Rectal smooth muscle tissue (tissue), 1 donor: ENCODE data around the gene SOX1.

ENCODE experiments used
- H3K27ac ChIP-seq: one replicate; pipeline ENCODE4 v1.7.0; 2013; ENCODE audit warnings: low read depth, low read length, inconsistent platforms
- H3K27me3 ChIP-seq: one replicate; pipeline ENCODE4 v1.7.0; 2013; ENCODE audit warnings: low read length; ENCODE audit not compliant: control insufficient read depth, insufficient read depth
- H3K36me3 ChIP-seq: one replicate; pipeline ENCODE4 v1.7.0; 2013; ENCODE audit warnings: low read length; ENCODE audit not compliant: control insufficient read depth, insufficient read depth
- H3K4me1 ChIP-seq: one replicate; pipeline ENCODE4 v1.7.0; 2013; ENCODE audit warnings: low read length; ENCODE audit not compliant: control insufficient read depth, insufficient read depth
- H3K4me3 ChIP-seq: one replicate; pipeline ENCODE4 v1.7.0; 2013; ENCODE audit warnings: low read length
- H3K9ac ChIP-seq: one replicate; pipeline ENCODE4 v1.7.0; 2013; ENCODE audit warnings: low read length

SOX1 gene

GRCh38 chr13:112106478-112107141, 39.7 kb downstream of the SOX1 start:
- no peak overlapping the region for H3K27ac ChIP-seq
- H3K9ac ChIP-seq: no peak overlapping the region
- no peak overlapping the region for H3K4me3 ChIP-seq
- H3K27me3 ChIP-seq: peaks cover 24% of the 10 kb centered on the region
- no peaks in the 10 kb centered on the region for H3K4me1 ChIP-seq
- H3K36me3 ChIP-seq: no peaks in the 10 kb centered on the region

GRCh38 chr13:112107289-112107688, 40.3 kb downstream of the SOX1 start:
- Histone ChIP-seq H3K27ac (no peak overlapping the region), H3K9ac (no peak overlapping the region), H3K36me3 (no peaks in the 10 kb centered on the region), H3K27me3 (peaks cover 24% of the 10 kb centered on the region), H3K4me3 (no peak overlapping the region), H3K4me1 (no peaks in the 10 kb centered on the region)

GRCh38 chr13:112110479-112110878, 43.5 kb downstream of the SOX1 start:
- H3K9ac ChIP-seq: no peak overlapping the region
- no peak overlapping the region for H3K4me3 ChIP-seq
- H3K27me3 ChIP-seq: peaks cover 21% of the 10 kb centered on the region
- no peak overlapping the region for H3K27ac ChIP-seq
- no peaks in the 10 kb centered on the region for H3K36me3 ChIP-seq
- no peaks in the 10 kb centered on the region for H3K4me1 ChIP-seq

- Histone ChIP-seq H3K4me1 (no peaks in the 10 kb centered on the region), H3K27me3 (peaks cover 13% of the 10 kb centered on the region), H3K4me3 (no peak overlapping the region), H3K27ac (no peak overlapping the region), H3K36me3 (no peaks in the 10 kb centered on the region), H3K9ac (no peak overlapping the region)
Observed at GRCh38 chr13:112111239-112111857, 44.4 kb downstream of the SOX1 start.

- no peak overlapping the region for H3K4me3 ChIP-seq
- H3K36me3 ChIP-seq: no peaks in the 10 kb centered on the region
- peaks cover 3% of the 10 kb centered on the region for H3K27me3 ChIP-seq
- H3K9ac ChIP-seq: no peak overlapping the region
- no peak overlapping the region for H3K27ac ChIP-seq
- no peaks in the 10 kb centered on the region for H3K4me1 ChIP-seq
Observed at GRCh38 chr13:112112534-112113276, 45.8 kb downstream of the SOX1 start.

GRCh38 chr13:112113348-112113747, 46.4 kb downstream of the SOX1 start:
- Histone ChIP-seq H3K4me3 (no peak overlapping the region), H3K36me3 (no peaks in the 10 kb centered on the region), H3K27me3 (peaks cover 3% of the 10 kb centered on the region), H3K9ac (no peak overlapping the region), H3K4me1 (no peaks in the 10 kb centered on the region), H3K27ac (no peak overlapping the region)

GRCh38 chr13:112113851-112114250, 46.9 kb downstream of the SOX1 start:
- Histone ChIP-seq H3K4me1 (no peaks in the 10 kb centered on the region), H3K9ac (no peak overlapping the region), H3K27ac (no peak overlapping the region), H3K27me3 (peaks cover 3% of the 10 kb centered on the region), H3K4me3 (no peak overlapping the region), H3K36me3 (no peaks in the 10 kb centered on the region)

- H3K36me3 ChIP-seq: no peaks in the 10 kb centered on the region
- no peak overlapping the region for H3K9ac ChIP-seq
- no peak overlapping the region for H3K4me3 ChIP-seq
- no peaks in the 10 kb centered on the region for H3K4me1 ChIP-seq
- no peak overlapping the region for H3K27ac ChIP-seq
- no peaks in the 10 kb centered on the region for H3K27me3 ChIP-seq
Observed at GRCh38 chr13:112114391-112114790, 47.4 kb downstream of the SOX1 start.

GRCh38 chr13:112115403-112116091, 48.6 kb downstream of the SOX1 start:
- H3K27ac ChIP-seq: no peak overlapping the region
- no peaks in the 10 kb centered on the region for H3K36me3 ChIP-seq
- no peaks in the 10 kb centered on the region for H3K27me3 ChIP-seq
- H3K4me3 ChIP-seq: no peak overlapping the region
- no peak overlapping the region for H3K9ac ChIP-seq
- no peaks in the 10 kb centered on the region for H3K4me1 ChIP-seq

GRCh38 chr13:112116187-112116950, 49.4 kb downstream of the SOX1 start:
- Histone ChIP-seq H3K27ac (no peak overlapping the region), H3K27me3 (no peaks in the 10 kb centered on the region), H3K36me3 (no peaks in the 10 kb centered on the region), H3K4me1 (no peaks in the 10 kb centered on the region), H3K9ac (no peak overlapping the region), H3K4me3 (no peak overlapping the region)

- H3K4me1 ChIP-seq: no peaks in the 10 kb centered on the region
- H3K9ac ChIP-seq: no peak overlapping the region
- no peak overlapping the region for H3K27ac ChIP-seq
- H3K4me3 ChIP-seq: no peak overlapping the region
- no peaks in the 10 kb centered on the region for H3K36me3 ChIP-seq
- H3K27me3 ChIP-seq: no peaks in the 10 kb centered on the region
Observed at GRCh38 chr13:112117258-112117954, 50.5 kb downstream of the SOX1 start.
